Keratinocyte (primary cell): ENCODE results near the gene GRN.
"Not testable (repeated sequence)": the region's sequence is repeated elsewhere in the genome, so short reads cannot be mapped to it uniquely, and the experiment has no call there.

Source experiments
- CTCF ChIP-seq, 3 experiments: IDR thresholded peaks in 1 of 3; conservative IDR thresholded peaks in 1 of 3; optimal IDR thresholded peaks in 1 of 3; 2 replicates in 2 of 3; 3 replicates in 1 of 3; pipeline versions ENCODE3 to v1.5.1; 2011; ENCODE audit warnings: low read length in 3 of 3, mild to moderate bottlenecking in 3 of 3, moderate library complexity in 2 of 3, control low read depth in 1 of 3, inconsistent platforms in 1 of 3; ENCODE audit not compliant: insufficient read depth in 2 of 3; ENCODE audit errors: extremely low read depth in 1 of 3
- EZH2 ChIP-seq: IDR thresholded peaks from one replicate; pipeline ENCODE4 v1.6.1; 2012; ENCODE audit warnings: inconsistent platforms, mild to moderate bottlenecking, low read length, moderate library complexity

GRCh38 chr17:44368391-44369243, 23.5 kb downstream of the GRN start:
- TF ChIP-seq EZH2; CTCF (optimal IDR thresholded peaks at IDR 0.05 in 1 of 3, IDR thresholded peaks at IDR 0.05 in 1 of 3, conservative IDR thresholded peaks at IDR 0.05 in 1 of 3; ENCODE audit: extremely low read depth in 1 of 3, insufficient read depth in 2 of 3, low read length in 3 of 3): not testable (repeated sequence)
